Measurements from ENCODE around the gene KRT6C.

- TF ChIP-seq ZNF416 (tag by site-specific recombination; IDR thresholded peaks at IDR 0.05): no peak
- no peak for TF ChIP-seq ZNF544 (tag by site-specific recombination; IDR thresholded peaks at IDR 0.05)
- no peak for TF ChIP-seq PRDM10 (tag by site-specific recombination; IDR thresholded peaks at IDR 0.05)
- no peak for TF ChIP-seq PBX3 (CRISPR knock-in tag; IDR thresholded peaks at IDR 0.05)
These were observed 29.6 kb downstream of the KRT6C start for GRCh38 chr12:52443966-52444365.

All from HEK293 (cell line).